GM19025 (cell line): ENCODE measurements around the gene IL24.

Source experiments
- ATAC-seq: cut with Tn5 transposase; IDR thresholded peaks from one replicate; pipeline ENCODE4 v1.9.1; 2021; ENCODE audit warnings: mild to moderate bottlenecking, low read depth, moderate library complexity; ENCODE audit not compliant: unreplicated experiment

IL24 gene

DNA sequence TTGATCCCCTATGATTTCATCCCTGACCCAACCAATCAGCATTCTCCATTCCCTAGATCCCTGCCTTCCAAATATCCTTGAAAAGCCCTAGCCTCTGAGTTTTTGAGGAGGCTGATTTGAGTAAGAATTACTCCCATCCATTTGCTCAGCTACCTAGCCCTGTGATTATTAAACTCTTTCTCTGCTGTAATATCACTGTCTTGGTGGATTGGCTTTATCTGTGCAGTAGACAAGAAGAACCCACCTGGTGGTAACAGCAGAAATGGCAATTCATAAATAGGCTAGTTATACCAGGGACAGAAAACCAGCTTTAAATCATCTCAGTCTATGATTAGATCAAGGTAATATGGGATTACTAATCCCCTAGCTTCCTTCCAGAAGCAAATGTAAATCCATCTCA, 18.8 kb upstream of the IL24 start:
- ATAC-seq, result no peak

- ATAC-seq, result no peak
These were observed 16.9 kb upstream of the IL24 start for GRCh38 chr1:206880314-206880713.

DNA sequence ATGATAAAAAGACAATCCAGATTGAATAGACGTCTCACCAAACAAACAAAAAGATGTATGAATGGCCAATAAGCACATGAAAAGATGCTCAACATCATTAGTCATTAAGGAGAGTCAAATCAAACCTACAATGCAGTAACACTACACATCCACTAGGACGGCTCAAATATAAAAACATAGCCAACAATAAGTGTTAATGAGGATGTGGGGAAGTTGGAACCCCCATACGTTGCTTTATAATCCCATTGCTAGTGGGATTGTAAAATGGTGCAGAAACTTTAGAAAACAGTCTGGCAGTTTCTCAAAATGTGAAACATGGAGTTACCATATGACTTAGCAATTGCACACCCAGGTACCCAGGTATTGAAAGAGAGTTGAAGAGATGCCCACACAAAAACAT, 14.7 kb upstream of the IL24 start:
- ATAC-seq, result no peak

GRCh38 chr1:206883160-206883559, 14.1 kb upstream of the IL24 start:
- no peak for ATAC-seq

- ATAC-seq, result no peak
These were observed 13.4 kb upstream of the IL24 start for GRCh38 chr1:206883876-206884275.

DNA sequence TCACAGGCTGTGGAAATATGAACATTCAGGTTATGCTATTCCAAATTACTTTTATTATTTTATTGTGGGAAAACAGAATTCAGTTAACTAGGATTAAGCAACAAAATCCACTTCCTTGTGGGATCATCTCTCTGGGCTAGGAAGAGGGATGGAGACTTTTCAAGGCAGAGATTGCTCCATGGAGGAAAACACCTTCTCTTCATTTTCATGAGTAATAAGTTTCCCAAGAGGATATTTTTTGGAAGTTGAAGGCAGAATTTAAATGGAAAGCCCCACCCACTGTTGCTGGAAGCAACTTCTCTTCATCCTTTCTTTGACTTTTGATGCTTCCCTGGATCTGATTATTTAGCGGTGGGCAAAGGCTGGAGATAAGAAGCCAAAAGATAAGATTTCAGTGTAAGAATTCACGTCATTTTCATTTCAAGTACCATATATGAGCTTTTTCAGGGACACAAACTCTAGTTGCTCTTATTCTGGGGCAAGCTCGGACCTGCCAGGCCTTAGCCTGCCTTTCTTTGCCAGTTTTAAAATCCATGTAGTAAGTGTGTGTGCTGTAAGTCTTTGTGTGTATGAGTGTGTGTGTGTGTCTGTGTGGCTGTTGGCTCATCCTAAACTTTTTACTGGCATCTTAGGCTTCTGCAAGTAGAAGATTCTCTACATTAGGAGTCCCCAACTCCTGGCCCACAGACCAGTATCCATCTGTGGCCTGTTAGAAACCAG, 11.7 kb upstream of the IL24 start:
- ATAC-seq, result no peak

DNA sequence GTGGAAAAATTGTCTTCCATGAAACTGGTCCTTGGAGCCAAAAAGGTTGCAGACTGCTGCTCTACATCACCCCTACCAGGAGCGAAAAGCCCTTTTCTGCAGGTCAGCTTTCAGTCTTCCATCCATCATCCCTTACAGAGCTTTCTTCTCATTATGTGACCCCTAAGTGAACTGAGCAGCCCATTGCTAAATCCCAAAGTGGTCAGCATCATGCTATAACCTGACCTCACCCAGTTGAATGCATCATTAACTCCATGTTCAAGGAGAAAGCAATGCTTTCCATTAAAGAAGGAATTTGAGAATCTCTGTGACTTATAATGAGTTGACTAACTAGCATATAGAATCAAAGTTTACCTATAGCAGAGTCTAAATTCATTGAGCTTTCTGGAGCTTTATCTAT, 10.4 kb upstream of the IL24 start:
- ATAC-seq, result no peak

GRCh38 chr1:206887701-206888100, 9.5 kb upstream of the IL24 start:
- ATAC-seq, result no peak

- ATAC-seq, result no peak
These were observed 6.8 kb upstream of the IL24 start for GRCh38 chr1:206890125-206891060.

DNA sequence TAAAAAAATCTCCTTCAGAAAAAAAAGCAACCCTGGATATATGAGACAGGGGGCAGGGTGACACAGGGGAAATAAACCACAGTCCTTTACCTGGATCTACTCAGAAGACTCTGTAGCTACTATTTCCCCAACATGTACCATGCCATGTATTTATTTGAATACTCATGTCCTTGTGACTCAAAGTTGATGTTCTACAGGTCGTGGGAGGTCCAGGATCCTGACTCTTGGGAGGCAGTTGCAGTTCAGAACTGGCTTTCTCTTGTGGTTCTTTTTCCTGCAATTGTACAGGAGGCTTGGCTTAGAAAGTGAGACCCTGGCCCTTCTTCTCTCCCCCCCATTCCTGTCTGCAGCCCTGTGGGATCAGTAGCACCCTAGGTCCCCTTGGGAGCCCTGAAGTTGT, 5.8 kb upstream of the IL24 start:
- no peak for ATAC-seq

- ATAC-seq, result no peak
These were observed 4.8 kb upstream of the IL24 start for GRCh38 chr1:206892351-206892984.

DNA sequence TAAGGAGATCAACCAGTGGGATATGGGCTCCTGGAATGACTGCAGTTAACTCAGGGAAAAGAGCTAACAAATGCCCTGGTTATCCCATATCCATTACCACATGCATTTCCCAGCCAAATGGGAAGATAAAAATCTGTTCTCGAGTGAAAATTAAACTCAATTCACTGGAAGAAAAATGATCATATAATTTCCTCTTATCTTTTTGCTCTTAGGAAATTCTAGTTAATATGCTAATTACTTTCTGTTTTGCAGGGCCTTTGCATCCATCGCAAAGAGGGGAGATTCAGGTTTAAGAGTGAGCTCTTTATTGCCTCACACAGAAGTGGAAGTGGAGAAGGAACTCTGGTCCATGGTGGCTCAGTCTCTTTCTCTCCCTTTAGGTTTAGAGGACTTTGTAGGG, 3.9 kb upstream of the IL24 start:
- ATAC-seq, result no peak

DNA sequence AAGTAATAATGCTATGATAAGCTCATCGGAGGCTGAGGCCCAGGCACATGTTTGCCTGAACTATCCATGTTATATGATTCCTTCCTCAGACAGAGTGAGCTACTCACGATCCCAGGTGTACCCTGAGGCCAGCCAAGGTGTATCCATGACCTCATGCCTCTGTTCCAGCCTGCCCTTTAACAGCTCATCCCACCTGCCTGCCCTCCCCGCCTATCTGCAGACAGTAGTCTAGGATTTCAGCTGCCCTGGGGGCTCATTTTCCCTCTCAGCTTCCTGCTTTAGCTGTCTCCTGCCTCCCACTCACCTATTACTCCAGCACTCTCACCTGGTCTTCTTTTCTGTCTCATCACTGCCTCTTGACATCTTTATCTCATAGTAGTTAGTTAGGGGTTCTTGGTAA, 1.9 kb upstream of the IL24 start:
- ATAC-seq, result no peak

DNA sequence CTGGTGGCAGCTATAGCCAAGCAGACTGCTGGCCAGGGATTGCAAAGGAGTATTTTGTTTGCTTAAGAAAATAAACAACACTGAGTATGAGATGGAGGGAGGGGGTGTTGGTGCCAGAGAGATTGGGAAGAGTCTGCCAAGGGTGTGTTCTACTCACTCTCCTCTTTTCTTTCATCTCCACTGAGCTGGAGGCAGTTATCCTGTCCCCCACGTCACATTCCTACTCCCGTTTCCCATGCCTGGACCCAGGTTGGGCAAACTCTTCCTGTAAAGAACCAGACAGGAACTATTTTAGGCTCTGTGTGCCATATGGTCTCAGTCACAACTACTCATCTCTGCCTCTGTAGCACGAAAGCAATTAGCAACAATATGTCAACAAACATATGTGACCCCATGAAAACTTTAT, 1.4 kb upstream of the IL24 start:
- ATAC-seq, result no peak

DNA sequence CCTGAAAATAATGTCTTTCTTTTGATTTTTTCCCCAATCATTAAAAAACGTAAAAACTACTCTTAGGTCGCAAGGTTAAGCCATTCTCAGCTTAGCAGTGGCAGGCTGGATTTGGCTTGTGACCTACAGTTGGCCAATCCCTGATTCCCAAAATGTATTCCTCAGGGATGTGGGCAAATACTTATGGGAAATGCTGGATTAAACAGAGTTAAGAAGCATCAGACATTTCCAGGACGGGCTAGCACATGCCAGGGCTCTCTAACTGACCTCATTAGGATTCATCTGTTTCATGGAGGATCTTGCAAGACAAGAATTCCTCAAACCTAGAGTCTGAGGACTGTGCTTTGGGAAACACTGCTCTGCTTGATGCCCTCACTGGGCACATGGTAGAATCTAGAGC, 982 bp upstream of the IL24 start:
- no peak for ATAC-seq

DNA sequence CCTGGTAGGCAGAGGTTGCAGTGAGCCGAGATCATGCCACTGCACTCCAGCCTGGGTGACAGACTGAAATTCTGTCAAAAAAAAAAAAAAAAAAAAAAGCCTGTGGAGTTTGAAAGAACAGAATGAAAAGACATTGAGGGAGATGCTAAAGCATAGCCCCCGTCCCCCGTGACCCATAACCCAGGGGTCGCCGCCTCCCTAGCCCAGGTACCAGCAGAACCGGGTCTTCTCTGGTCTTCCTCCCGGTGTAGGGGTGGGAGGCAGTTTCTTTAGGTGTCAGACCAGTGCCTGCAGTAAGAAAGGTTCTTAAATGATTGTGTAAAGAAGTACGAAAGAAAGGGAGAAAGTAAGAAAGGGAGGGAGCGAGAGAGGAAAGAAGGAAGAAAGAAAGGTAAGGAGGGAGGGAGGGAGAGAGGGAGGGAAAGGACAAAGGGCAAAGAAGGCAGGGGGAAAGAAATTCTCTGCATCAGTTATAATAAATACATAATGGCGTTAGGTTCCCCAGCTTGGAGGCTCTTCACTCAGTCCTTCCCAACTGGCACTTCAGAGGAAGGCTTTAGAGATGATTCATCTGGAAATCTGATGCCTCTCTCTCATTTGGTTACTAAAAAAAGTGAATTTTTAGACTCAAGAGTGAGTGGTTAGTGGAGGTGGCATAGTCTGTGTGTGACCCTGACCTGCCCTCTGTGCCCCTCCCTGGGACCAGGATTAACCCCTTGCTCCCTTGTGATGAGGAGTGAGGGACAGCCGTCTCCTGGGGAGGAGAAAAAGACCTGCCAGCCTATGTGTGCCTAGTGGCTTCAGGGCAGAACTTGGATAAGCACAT, 1.1 kb downstream of the IL24 start:
- no peak for ATAC-seq

- no peak for ATAC-seq
These were observed 1.7 kb downstream of the IL24 start for GRCh38 chr1:206898915-206899431.

DNA sequence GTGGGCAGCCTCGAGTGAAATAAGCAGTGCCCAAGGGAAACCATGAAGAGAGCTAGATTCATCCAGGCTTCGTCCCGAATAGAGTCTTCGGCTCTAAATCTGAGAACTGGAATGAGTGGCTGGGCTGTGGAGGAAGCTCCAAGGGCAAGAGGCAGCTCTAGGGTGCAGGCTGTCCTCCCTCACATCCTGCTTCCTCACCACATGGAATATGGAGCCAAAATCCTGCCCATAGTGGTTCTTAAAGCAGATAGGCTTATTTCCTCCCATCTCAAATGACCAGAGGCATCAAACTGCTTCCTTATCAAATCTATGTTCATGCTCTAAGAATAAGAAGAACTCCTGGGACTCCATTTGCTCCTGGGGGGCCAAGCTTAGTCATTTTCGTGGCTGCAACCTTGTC, 2.5 kb downstream of the IL24 start:
- no peak for ATAC-seq

- no peak for ATAC-seq
These were observed 2.9 kb downstream of the IL24 start for GRCh38 chr1:206900149-206900548.

GRCh38 chr1:206901944-206902343, 4.7 kb downstream of the IL24 start:
- ATAC-seq, result no peak
